Stimulated activated naive B cell treated with anti-CD40 and anti-IgM and Interleukin-4, amounts not matched to agents 10 μg/mL and 1 μg/mL and 100 μg/mL, for 72 hours (primary cell): ENCODE measurements around the gene TMED8.

Experiments used
- ATAC-seq, 2 donors: fragments of 150-1000 bp; cut with Tn5 transposase; replicated peaks; 2 replicates each; pipeline ENCODE4 v1.10.0; 2021; ENCODE audit warnings: moderate library complexity in 1 of 2
- DNase-seq: peaks from one replicate; pipeline ENCODE4 v3.0.0; 2021
- H3K27ac Mint-ChIP-seq: one replicate; pipeline ENCODE4 v1.8.0; 2022; ENCODE audit warnings: mild to moderate bottlenecking, mixed read lengths
- H3K27me3 Mint-ChIP-seq, 2 donors: one replicate each; pipeline ENCODE4 v1.8.0; 2022; ENCODE audit warnings: mixed read lengths in 2 of 2
- H3K36me3 Mint-ChIP-seq, 2 donors: one replicate each; pipeline ENCODE4 v1.8.0; 2022; ENCODE audit warnings: mixed read lengths in 2 of 2, mild to moderate bottlenecking in 1 of 2
- H3K4me1 Mint-ChIP-seq, 2 donors: one replicate each; pipeline ENCODE4 v1.8.0; 2022; ENCODE audit warnings: mixed read lengths in 2 of 2, mild to moderate bottlenecking in 1 of 2
- H3K4me3 Mint-ChIP-seq, 2 donors: one replicate each; pipeline ENCODE4 v1.8.0; 2022; ENCODE audit warnings: mild to moderate bottlenecking in 2 of 2, mixed read lengths in 2 of 2, moderate library complexity in 1 of 2
- H3K9me3 Mint-ChIP-seq, 2 donors: one replicate each; pipeline ENCODE4 v1.8.0; 2022; ENCODE audit warnings: mixed read lengths in 2 of 2, mild to moderate bottlenecking in 1 of 2

Gene TMED8

GRCh38 chr14:77390188-77390587 is 13.3 kb upstream of the TMED8 start:
- Mint-ChIP-seq H3K27me3 (no peaks in the 10 kb centered on the region), H3K36me3 (peaks cover 3 to 5% of the 10 kb centered on the region in 2 donors), H3K4me1 (no peaks in the 10 kb centered on the region)

GRCh38 chr14:77378701-77379100 is 1.8 kb upstream of the TMED8 start:
- Mint-ChIP-seq H3K9me3 (peaks cover 0 to 5% of the 10 kb centered on the region in 2 donors), H3K27ac (no peak overlapping the region), H3K4me3 (no peak overlapping the region), H3K36me3 (peaks cover 11 to 23% of the 10 kb centered on the region in 2 donors), H3K4me1 (peaks cover 21% of the 10 kb centered on the region in 2 donors), H3K27me3 (no peaks in the 10 kb centered on the region)
- DNase-seq: no peak
- no peak for ATAC-seq

More at GRCh38 chr14:77390188-77390587, 13.3 kb upstream of the TMED8 start:
- no peak overlapping the region for H3K27ac Mint-ChIP-seq
- ATAC-seq (no peak), DNase-seq (no peak)
- no peaks in the 10 kb centered on the region for H3K9me3 Mint-ChIP-seq
- H3K4me3 Mint-ChIP-seq: no peak overlapping the region

GRCh38 chr14:77377502-77377844 is 579 bp upstream of the TMED8 start:
- no peak for DNase-seq
- H3K9me3 Mint-ChIP-seq: peaks cover 0 to 5% of the 10 kb centered on the region in 2 donors
- peak; percentile 0 to 3 for ATAC-seq

GRCh38 chr14:77375973-77376770 is 722 bp downstream of the TMED8 start:
- H3K9me3 Mint-ChIP-seq: peaks cover 0 to 5% of the 10 kb centered on the region in 2 donors
- peak overlapping the region in 1 of 2 donors; percentile 96 for H3K4me3 Mint-ChIP-seq
- peaks cover 32 to 45% of the 10 kb centered on the region in 2 donors for H3K4me1 Mint-ChIP-seq
- peak; percentile 15 to 20 for ATAC-seq
- H3K27me3 Mint-ChIP-seq: no peaks in the 10 kb centered on the region
- DNase-seq: peak; percentile 8
- peak overlapping the region; percentile 98 for H3K27ac Mint-ChIP-seq
- peaks cover 14 to 29% of the 10 kb centered on the region in 2 donors for H3K36me3 Mint-ChIP-seq

More at GRCh38 chr14:77377502-77377844, 579 bp upstream of the TMED8 start:
- Mint-ChIP-seq H3K27me3 (no peaks in the 10 kb centered on the region), H3K4me3 (no peak overlapping the region), H3K36me3 (peaks cover 14 to 29% of the 10 kb centered on the region in 2 donors), H3K27ac (no peak overlapping the region), H3K4me1 (peaks cover 28 to 33% of the 10 kb centered on the region in 2 donors)

GRCh38 chr14:77375164-77375950 is 1.5 kb downstream of the TMED8 start:
- peaks cover 30 to 53% of the 10 kb centered on the region in 2 donors for H3K4me1 Mint-ChIP-seq
- H3K27ac Mint-ChIP-seq: peak overlapping the region; percentile 98
- peaks cover 0 to 5% of the 10 kb centered on the region in 2 donors for H3K9me3 Mint-ChIP-seq
- H3K27me3 Mint-ChIP-seq: no peaks in the 10 kb centered on the region
- peak; percentile 8 for DNase-seq
- H3K4me3 Mint-ChIP-seq: peak overlapping the region in 1 of 2 donors; percentile 96
- peak; percentile 14 to 24 for ATAC-seq
- H3K36me3 Mint-ChIP-seq: peaks cover 14 to 24% of the 10 kb centered on the region in 2 donors

- Mint-ChIP-seq H3K27me3 (no peaks in the 10 kb centered on the region), H3K4me1 (peaks cover 38 to 71% of the 10 kb centered on the region in 2 donors), H3K36me3 (peaks cover 21 to 28% of the 10 kb centered on the region in 2 donors), H3K4me3 (peak overlapping the region; percentile 65 to 67), H3K9me3 (peaks cover 0 to 5% of the 10 kb centered on the region in 2 donors), H3K27ac (peak overlapping the region; percentile 62)
- DNase-seq: peak; percentile 40
- ATAC-seq: peak; percentile 65 to 68
These were observed 4.5 kb downstream of the TMED8 start for GRCh38 chr14:77372304-77372841.

GRCh38 chr14:77369285-77369684 is 7.6 kb downstream of the TMED8 start:
- ATAC-seq: no peak
- no peak for DNase-seq
- Mint-ChIP-seq H3K27me3 (no peaks in the 10 kb centered on the region), H3K36me3 (peaks cover 24 to 27% of the 10 kb centered on the region in 2 donors), H3K9me3 (peaks cover 0 to 3% of the 10 kb centered on the region in 2 donors), H3K4me3 (no peak overlapping the region), H3K27ac (peak overlapping the region; percentile 72), H3K4me1 (peaks cover 41 to 80% of the 10 kb centered on the region in 2 donors)

- H3K4me1 Mint-ChIP-seq: peaks cover 46 to 71% of the 10 kb centered on the region in 2 donors
- H3K9me3 Mint-ChIP-seq: peaks cover 0 to 1% of the 10 kb centered on the region in 2 donors
- DNase-seq: no peak
- no peak overlapping the region for H3K27ac Mint-ChIP-seq
- peaks cover 25 to 33% of the 10 kb centered on the region in 2 donors for H3K36me3 Mint-ChIP-seq
- no peak overlapping the region for H3K4me3 Mint-ChIP-seq
- no peaks in the 10 kb centered on the region for H3K27me3 Mint-ChIP-seq
- peak; percentile 33 to 58 for ATAC-seq
These were observed 12.7 kb downstream of the TMED8 start for GRCh38 chr14:77364146-77364545.

- Mint-ChIP-seq H3K4me1 (peaks cover 31 to 51% of the 10 kb centered on the region in 2 donors), H3K27ac (no peak overlapping the region), H3K27me3 (no peaks in the 10 kb centered on the region), H3K4me3 (no peak overlapping the region), H3K9me3 (peaks cover 0 to 1% of the 10 kb centered on the region in 2 donors), H3K36me3 (peaks cover 14 to 24% of the 10 kb centered on the region in 2 donors)
- DNase-seq: no peak
- ATAC-seq: no peak
These were observed 17.3 kb downstream of the TMED8 start for GRCh38 chr14:77359626-77360025.

- DNase-seq: no peak
- H3K36me3 Mint-ChIP-seq: peaks cover 8 to 21% of the 10 kb centered on the region in 2 donors
- H3K4me3 Mint-ChIP-seq: no peak overlapping the region
- no peak for ATAC-seq
- H3K9me3 Mint-ChIP-seq: no peaks in the 10 kb centered on the region
- H3K27ac Mint-ChIP-seq: no peak overlapping the region
- no peaks in the 10 kb centered on the region for H3K27me3 Mint-ChIP-seq
- H3K4me1 Mint-ChIP-seq: peaks cover 18 to 39% of the 10 kb centered on the region in 2 donors
These were observed 20.0 kb downstream of the TMED8 start for GRCh38 chr14:77356899-77357298.

- Mint-ChIP-seq H3K27ac (no peak overlapping the region), H3K4me1 (peaks cover 15 to 28% of the 10 kb centered on the region in 2 donors), H3K9me3 (no peaks in the 10 kb centered on the region), H3K27me3 (no peaks in the 10 kb centered on the region), H3K36me3 (peaks cover 6 to 13% of the 10 kb centered on the region in 2 donors), H3K4me3 (no peak overlapping the region)
- ATAC-seq: no peak
- no peak for DNase-seq
These were observed 21.1 kb downstream of the TMED8 start for GRCh38 chr14:77355811-77356210.

GRCh38 chr14:77353469-77354141 is 23.3 kb downstream of the TMED8 start:
- Mint-ChIP-seq H3K27ac (peak overlapping the region; percentile 15), H3K4me1 (peaks cover 17 to 34% of the 10 kb centered on the region in 2 donors), H3K9me3 (peaks cover 0 to 1% of the 10 kb centered on the region in 2 donors), H3K36me3 (peaks cover 19 to 20% of the 10 kb centered on the region in 2 donors), H3K27me3 (no peaks in the 10 kb centered on the region), H3K4me3 (no peak overlapping the region)
- DNase-seq: no peak
- ATAC-seq: no peak

- peak overlapping the region in 1 of 2 donors; percentile 44 for H3K4me3 Mint-ChIP-seq
- H3K36me3 Mint-ChIP-seq: peaks cover 44 to 46% of the 10 kb centered on the region in 2 donors
- no peaks in the 10 kb centered on the region for H3K27me3 Mint-ChIP-seq
- ATAC-seq (peak; percentile 95), DNase-seq (no peak)
- peaks cover 0 to 1% of the 10 kb centered on the region in 2 donors for H3K9me3 Mint-ChIP-seq
- peak overlapping the region; percentile 84 for H3K27ac Mint-ChIP-seq
- H3K4me1 Mint-ChIP-seq: peaks cover 19 to 25% of the 10 kb centered on the region in 2 donors
These were observed 29.1 kb downstream of the TMED8 start for GRCh38 chr14:77347751-77348150.
